Renal pelvis (tissue), 4 donors: ENCODE measurements around the gene ARHGAP30. TPM values are rescaled to one million over a fixed set of nuclear protein-coding genes. Genes with fewer than 3 reads are reported as not detected.
"Not testable (repeated sequence)": the region's sequence is repeated elsewhere in the genome, so short reads cannot be mapped to it uniquely, and the experiment has no call there.

ENCODE experiments used
- DNase-seq: peaks from one replicate; pipeline ENCODE4 v3.0.0-alpha.2; 2013
- polyA plus RNA-seq, 3 donors: library from polyadenylated mRNA; unstranded; fragments of 120-200 nt; gene quantifications; one replicate each; pipeline ENCODE4 v1.2.1, GENCODE V29; 2013; ENCODE audit not compliant: insufficient read length in 3 of 3

Gene ARHGAP30
- polyA plus RNA-seq, 3 donors: 1.9 to 2.8 (median 2.4) TPM

- DNase-seq: not testable (repeated sequence)
Measured at GRCh38 chr1:161017181-161017580, 52.5 kb downstream of the ARHGAP30 start.

DNA sequence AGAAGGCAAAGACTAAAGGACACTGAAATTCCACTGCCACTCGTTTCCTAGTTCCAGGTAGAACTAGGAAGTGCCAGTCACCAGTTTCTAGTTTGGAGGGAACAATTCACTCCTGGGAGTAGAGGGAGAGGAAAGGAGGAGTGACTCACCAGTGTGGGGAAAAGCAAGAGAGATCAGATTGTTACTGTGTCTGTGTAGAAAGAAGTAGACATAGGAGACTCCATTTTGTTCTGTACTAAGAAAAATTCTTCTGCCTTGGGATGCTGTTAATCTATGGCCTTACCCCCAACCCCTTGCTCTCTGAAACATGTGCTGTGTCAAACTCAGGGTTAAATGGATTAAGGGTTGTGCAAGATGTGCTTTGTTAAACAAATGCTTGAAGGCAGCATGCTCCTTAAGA, 53.0 kb downstream of the ARHGAP30 start:
- DNase-seq: not testable (repeated sequence)

DNA sequence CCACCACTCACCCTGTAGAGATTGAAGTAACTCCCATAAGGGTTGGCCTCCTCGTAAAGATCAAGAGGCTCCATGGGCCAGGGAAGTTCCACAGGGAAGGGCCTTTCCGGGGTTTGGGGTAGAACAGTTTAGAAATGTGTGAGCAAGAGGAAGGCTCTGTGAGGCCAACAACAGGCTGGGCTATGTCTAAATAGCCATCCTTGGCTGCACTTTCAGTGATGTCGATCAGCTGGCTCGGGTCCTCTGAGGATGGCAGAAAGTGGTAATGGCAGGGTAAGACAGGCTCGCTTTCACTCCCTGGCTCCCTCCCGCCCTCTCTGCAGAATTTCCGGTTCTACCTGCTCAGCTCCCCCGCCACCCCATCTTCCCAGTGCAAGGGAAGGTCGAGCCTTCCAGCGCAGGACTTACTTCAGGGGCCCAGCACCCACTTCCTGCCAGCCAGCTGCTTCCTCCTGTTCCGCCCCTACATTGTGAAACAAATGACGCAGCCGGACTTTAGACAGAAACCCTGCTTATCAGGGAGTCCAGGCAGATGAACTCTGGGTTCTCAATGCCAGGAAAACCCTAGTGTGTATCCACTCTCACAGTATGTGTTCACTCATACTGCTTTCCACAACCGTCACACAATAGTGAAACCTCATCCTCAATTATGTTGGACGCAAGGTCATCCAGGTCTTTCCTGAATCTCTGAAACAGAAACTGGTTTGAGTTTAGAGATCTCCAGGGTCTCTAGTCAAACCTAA, 56.0 kb downstream of the ARHGAP30 start:
- peak; percentile 58 for DNase-seq

DNA sequence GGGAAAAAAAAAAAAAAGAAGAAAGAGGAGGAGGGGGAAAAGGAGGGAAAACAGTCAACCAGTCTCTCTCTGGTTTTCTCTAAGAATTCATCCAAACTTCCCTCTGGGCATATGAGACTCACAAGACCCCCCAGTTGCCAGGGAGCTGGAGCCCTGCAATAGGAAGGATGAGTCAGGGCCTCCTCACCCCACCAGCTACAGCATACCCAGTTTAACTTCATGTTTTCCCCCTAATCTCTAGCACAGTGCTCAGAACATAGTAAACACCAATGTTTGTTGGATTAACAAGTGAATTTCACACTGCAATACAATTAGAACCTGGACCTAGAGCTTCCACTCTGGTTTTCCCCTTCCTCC, 56.6 kb downstream of the ARHGAP30 start:
- no peak for DNase-seq

DNA sequence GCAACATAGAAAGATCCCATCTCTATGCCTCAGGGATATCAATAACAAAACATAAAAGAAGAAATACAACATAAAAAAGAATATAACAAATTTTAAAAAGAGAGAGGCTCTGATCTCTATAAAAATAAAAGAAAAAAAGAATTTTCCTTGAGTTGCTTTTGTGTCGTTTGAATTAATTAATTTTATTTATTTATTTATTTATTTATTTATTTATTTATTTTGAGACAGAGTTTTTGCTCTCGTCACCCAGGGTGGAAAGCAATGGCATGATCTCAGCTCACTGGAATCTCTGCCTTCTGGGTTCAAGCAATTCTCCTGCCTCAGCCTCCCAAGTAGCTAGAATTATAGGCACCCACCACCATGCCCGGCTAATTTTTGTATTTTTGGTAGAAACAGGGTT, 57.3 kb downstream of the ARHGAP30 start:
- no peak for DNase-seq

DNA sequence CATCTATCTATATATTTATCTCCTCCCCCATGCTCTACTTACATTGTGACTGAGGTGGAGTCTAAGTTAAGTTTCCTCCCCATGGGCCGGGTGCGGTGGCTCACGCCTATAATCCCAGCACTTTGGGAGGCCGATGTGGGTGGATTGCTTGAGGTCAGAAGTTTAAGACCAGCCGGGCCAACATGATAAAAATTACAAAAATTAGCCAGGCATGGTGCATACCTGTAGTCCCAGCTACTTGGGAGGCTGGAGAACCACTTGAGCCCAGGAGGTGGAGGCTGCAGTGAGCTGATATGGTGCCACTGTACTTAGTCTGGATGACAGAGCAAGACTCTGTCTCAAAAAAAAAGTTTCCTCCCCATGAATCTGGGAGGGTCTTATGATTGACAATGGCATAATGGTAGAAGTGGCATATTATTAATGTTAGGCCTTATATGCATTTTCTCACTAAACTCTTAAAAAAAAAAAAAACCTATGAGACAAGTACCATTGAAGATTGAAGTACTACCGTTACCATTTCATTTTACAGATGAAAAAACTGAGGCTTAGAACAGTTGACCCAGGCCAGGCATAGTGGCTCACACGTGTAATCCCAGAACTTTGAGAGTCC, 60.0 kb downstream of the ARHGAP30 start:
- DNase-seq: no peak

DNA sequence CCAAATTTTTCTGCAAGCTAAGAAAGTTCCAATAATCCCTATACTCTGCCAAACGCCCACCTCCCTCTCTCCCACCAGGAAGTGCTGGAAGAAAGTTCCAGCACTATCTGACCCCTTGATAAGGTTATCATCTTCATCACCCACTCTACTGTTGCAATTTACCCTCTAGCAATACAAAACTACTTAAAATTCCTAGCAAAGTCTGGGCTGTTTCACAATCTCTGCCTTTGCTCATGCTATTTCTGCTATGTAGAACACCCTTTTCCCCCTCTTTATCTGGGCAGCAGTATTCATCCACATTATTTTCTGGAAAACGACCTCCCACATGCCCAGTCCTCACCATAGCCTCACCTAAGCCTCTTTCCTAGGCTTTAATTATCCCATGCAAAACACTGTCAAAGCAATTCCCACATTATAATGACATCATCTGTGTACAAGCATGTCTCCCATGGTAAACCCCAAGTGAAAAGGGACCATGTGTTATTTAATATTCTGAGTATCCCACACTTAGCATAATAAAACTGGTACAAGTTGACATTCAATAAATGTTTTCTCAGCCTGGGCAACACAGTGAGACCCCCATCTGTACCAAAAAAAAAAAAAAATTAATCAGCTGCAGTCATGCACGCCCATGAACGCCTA, 60.7 kb downstream of the ARHGAP30 start:
- peak; percentile 26 for DNase-seq

DNA sequence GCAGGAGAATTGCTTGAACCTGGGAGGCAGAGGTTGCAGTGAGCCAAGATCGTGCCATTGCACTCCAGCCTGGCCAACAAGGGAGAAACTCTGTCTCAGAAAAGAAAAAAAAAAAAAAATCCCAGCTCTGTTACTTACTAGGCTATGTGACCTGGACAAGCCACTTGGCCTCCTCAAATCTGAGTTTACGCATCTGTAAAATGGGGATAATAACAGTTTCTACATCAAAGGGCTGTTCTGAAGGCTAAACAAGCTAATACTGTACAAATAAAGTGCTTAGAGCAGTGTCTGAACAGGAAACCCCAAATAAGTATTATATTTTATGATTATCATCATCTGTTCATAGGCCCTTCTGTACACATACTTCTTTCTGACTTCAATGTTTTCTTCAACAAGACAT, 62.3 kb downstream of the ARHGAP30 start:
- no peak for DNase-seq

- no peak for DNase-seq
Measured at GRCh38 chr1:161006563-161006962, 63.1 kb downstream of the ARHGAP30 start.

DNA sequence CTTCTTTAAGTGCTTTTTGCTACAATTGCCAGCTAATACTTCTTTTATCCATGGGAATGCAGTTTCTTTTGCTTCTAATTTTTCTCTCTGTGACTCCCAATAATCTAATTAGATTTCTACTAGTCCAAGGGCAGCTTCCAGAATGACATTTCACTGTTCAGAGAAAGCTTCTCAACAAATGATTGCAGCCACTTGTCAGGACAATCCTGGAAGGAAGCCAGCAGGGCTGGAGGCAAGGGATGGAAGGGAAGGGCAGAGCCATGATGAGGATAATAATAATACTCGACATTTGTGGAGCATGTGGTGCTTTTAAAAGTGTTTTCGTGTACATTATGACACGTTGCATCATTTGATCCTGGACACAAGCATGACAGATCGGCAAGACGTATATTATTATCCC, 68.2 kb downstream of the ARHGAP30 start:
- no peak for DNase-seq

GRCh38 chr1:161000736-161001480, 68.8 kb downstream of the ARHGAP30 start:
- DNase-seq: no peak

GRCh38 chr1:160999376-160999775, 70.3 kb downstream of the ARHGAP30 start:
- no peak for DNase-seq

DNA sequence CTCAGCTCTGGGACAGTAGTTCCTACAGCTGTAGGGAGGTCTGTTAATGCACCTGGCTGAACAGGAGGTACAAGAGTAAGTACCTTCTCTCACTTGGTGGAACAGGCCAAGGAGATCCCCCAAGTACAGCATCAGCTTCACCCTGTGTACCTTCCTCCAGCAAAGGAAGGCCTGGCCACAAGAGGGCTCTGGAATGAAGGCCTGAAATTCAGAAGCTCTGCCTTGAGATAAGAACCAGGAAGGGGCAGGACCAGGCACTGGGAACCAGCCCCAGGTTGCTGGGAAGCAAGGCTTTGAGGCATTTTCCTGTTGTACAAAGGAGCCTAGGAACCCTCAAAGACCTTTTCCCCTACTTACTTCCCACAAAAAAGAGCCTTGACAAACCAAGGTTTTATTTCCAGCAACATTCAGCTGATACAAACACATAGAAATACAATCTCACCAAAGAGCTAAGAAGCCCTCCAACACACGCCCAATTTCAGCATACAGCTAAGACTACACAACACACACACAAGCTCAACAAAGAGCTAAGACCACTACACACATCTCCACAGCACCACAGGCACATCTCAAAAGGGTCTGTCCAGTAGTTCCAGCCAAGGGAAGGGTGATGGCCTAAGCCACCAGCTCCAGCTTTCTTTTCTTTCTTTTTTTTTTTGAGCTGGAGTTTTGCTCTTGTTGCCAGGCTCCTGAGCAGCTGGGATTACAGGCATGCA, 72.2 kb downstream of the ARHGAP30 start:
- DNase-seq: peak; percentile 38

Other genes with a start within 250 kb of the ARHGAP30 start
- under 1 TPM; 0.22 to 0.43 (median 0.23) TPM for gene CD244, start 207.0 kb downstream of the ARHGAP30 start, polyA plus RNA-seq
- 1 to 10 TPM; 1.4 to 5.1 (median 2.7) TPM for gene ITLN1, start 184.7 kb downstream of the ARHGAP30 start, polyA plus RNA-seq
- gene ITLN2, start 115.1 kb downstream of the ARHGAP30 start, polyA plus RNA-seq: under 1 TPM in 1 of 3 donors, not detected in 2; 0.10 TPM
- gene F11R, start 48.7 kb downstream of the ARHGAP30 start, polyA plus RNA-seq: 100 to 1,000 TPM in 1 of 3 donors, 10 to 100 TPM in 2; 79.3 to 103 (median 89.2) TPM
- 10 to 100 TPM; 61.6 to 79.0 (median 67.7) TPM for gene TSTD1, start 30.9 kb downstream of the ARHGAP30 start, polyA plus RNA-seq
- gene USF1, start 23.9 kb downstream of the ARHGAP30 start, polyA plus RNA-seq: 10 to 100 TPM; 59.2 to 64.1 (median 63.6) TPM
- 1 to 10 TPM; 3.9 to 4.8 (median 4.4) TPM for gene NECTIN4, start 19.7 kb upstream of the ARHGAP30 start, polyA plus RNA-seq
- gene KLHDC9, start 28.5 kb upstream of the ARHGAP30 start, polyA plus RNA-seq: 10 to 100 TPM; 17.1 to 20.3 (median 19.0) TPM
- 10 to 100 TPM; 68.8 to 96.1 (median 69.5) TPM for gene PFDN2, start 48.1 kb upstream of the ARHGAP30 start, polyA plus RNA-seq
- gene NIT1, start 48.2 kb upstream of the ARHGAP30 start, polyA plus RNA-seq: 10 to 100 TPM; 51.9 to 57.2 (median 55.1) TPM
- gene DEDD, start 62.8 kb upstream of the ARHGAP30 start, polyA plus RNA-seq: 10 to 100 TPM; 50.3 to 58.0 (median 57.8) TPM
- gene UFC1, start 84.1 kb upstream of the ARHGAP30 start, polyA plus RNA-seq: 100 to 1,000 TPM; 123 to 161 (median 140) TPM
- 10 to 100 TPM; 49.0 to 52.6 (median 52.5) TPM for gene USP21, start 89.6 kb upstream of the ARHGAP30 start, polyA plus RNA-seq
- gene PPOX, start 96.5 kb upstream of the ARHGAP30 start, polyA plus RNA-seq: 10 to 100 TPM; 38.3 to 58.6 (median 57.3) TPM
- gene B4GALT3, start 107.6 kb upstream of the ARHGAP30 start, polyA plus RNA-seq: 10 to 100 TPM; 41.4 to 47.2 (median 44.1) TPM
- gene ADAMTS4, start 129.2 kb upstream of the ARHGAP30 start, polyA plus RNA-seq: under 1 TPM; 0.73 to 0.88 (median 0.86) TPM
- gene NDUFS2, start 132.5 kb upstream of the ARHGAP30 start, polyA plus RNA-seq: 100 to 1,000 TPM; 189 to 208 (median 198) TPM
- gene FCER1G, start 145.4 kb upstream of the ARHGAP30 start, polyA plus RNA-seq: 10 to 100 TPM in 2 of 3 donors, 1 to 10 TPM in 1; 9.8 to 13.9 (median 10.2) TPM
- gene APOA2, start 153.7 kb upstream of the ARHGAP30 start, polyA plus RNA-seq: under 1 TPM in 1 of 3 donors, not detected in 2; 0.46 TPM
- gene TOMM40L, start 156.2 kb upstream of the ARHGAP30 start, polyA plus RNA-seq: 10 to 100 TPM; 14.3 to 16.5 (median 14.4) TPM
- 1 to 10 TPM; 2.8 to 4.6 (median 3.2) TPM for gene NR1I3, start 168.3 kb upstream of the ARHGAP30 start, polyA plus RNA-seq
- 1 to 10 TPM; 1.1 to 1.9 (median 1.8) TPM for gene PCP4L1, start 188.9 kb upstream of the ARHGAP30 start, polyA plus RNA-seq
- gene MPZ, start 240.1 kb upstream of the ARHGAP30 start, polyA plus RNA-seq: 1 to 10 TPM; 3.6 to 6.7 (median 4.2) TPM
- 100 to 1,000 TPM; 264 to 274 (median 266) TPM for gene SDHC, start 244.5 kb upstream of the ARHGAP30 start, polyA plus RNA-seq